HT-29 (cell line): ENCODE data around the gene MBTPS2. TPM values are rescaled to one million over a fixed set of nuclear protein-coding genes. Genes with fewer than 3 reads are reported as not detected.
"Not testable (repeated sequence)": the region's sequence is repeated elsewhere in the genome, so short reads cannot be mapped to it uniquely, and the experiment has no call there.

Experiments used
- DNase-seq: peaks from one replicate; pipeline ENCODE4 v3.0.0-alpha.2; 2015; ENCODE audit warnings: low spot score
- total RNA-seq: library from RNA; depleted of rRNA; stranded (reverse); fragments of >200 nt; shearing (Covaris generic); gene quantifications from 2 replicates; pipeline ENCODE4 v1.2.3, GENCODE V29; 2014; rRNA removed

Gene MBTPS2
- 1.7 and 3.7 TPM in 2 replicates for total RNA-seq

DNA sequence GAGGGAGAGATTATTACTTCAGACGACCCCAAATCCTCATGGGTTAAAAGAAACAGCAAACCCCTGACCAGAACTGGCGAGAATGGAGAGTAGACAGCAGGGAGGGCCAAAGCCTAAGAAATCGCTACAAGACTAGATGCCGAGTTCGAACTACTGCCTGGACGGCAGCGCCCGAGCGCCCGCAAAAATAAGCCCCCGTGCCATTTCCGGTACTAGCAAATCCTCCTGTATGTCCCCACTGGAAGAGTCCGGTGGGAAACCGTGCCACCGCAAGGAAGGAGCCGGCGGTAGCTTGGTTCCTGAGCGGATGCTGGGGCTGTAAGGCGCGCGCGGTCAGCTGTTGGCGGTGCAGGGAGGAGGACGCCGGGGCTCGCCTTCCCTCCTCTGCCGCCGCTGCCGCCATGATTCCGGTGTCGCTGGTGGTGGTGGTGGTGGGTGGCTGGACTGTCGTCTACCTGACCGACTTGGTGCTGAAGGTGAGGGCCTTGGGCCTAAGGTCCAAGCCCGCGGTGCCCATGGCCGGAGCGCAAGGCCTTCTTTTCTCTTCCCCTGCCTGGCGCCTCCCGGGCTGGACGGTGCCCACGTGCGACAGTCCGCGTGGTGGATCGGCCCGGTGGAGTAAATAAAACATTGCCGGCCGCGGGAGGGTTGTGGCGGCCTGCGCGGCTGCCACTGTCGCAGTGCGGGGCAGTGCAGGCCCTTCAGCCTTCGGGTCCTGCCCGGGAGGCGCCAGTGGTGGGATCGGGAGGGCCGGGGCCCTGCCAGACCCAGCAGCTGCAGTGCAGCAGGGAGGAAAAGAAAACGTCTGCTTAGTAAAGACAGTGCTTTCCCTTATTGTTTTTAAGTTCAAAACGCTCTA lies at the start of gene MBTPS2:
MBTPS2 (plus strand) TSS at position 284 of the 859 bp plus-strand sequence; CDS start at position 402, 118 bp downstream.
- DNase-seq: peak; percentile 87

DNA sequence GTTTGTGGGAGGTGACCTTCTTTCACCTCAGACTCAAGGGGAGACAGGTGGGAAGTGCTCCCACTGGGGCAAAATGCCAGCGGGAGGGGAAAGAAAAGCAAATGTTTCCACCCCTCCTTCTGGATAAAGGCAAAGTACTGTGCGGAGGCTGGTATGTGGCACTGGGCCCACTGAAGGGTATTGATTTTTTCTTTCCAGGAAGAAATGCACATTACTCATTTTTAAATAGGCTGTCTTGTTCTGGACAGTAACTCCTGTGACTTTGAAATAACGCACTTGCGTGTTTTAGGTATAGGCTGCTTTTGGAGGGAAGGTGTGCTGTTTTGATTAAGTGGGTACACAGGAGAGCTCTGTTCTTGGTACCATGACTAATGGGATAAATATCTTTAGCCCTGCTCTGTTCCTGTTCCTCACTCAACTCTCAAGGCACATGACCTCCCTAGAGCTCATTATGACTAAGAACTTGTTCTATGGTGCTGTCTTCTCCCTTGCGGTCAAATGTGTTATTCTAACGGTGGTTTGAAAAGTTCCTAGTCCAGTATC lies 40.7 kb upstream of the MBTPS2 start:
- peak; percentile 72 for DNase-seq

DNA sequence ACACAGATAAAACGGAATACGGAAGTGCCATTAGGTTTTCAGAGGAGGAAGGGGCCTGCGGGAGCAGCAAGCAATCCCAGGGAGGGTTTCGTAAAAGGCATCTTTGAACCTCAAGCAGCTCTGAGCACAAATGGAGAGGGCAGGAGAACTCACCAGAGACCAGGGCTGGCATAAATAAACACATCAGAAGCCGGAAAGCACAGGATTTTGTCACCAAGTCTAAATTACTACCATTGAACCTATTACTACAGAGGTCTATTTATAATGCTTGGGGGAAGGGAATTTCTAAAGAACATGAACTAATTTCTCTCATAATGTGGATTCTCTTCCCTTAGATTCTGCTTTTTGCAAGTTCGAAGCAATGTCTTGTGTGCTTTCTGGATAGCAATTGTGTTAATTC lies 39.6 kb upstream of the MBTPS2 start:
- DNase-seq: no peak

DNA sequence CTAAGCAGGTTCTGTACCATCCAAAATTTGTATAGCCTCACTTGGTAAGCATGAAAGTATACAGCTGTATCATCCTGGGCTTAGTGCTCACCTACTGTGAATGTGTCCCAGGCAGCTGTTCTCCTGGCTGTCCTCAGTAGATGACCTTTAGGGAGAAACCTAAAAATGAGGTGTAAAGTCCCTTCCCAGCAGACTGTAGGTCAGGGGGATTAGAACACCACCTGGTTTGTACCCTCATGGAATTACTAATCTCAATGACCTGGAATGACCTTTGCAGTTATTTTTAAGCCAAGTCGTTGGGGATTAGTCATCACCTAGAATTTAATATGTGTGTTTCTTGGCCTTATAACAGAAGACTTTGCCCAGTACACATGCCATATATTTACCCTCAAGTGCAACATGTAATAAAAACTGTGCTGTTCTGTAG lies 39.1 kb upstream of the MBTPS2 start:
- peak; percentile 15 for DNase-seq

DNA sequence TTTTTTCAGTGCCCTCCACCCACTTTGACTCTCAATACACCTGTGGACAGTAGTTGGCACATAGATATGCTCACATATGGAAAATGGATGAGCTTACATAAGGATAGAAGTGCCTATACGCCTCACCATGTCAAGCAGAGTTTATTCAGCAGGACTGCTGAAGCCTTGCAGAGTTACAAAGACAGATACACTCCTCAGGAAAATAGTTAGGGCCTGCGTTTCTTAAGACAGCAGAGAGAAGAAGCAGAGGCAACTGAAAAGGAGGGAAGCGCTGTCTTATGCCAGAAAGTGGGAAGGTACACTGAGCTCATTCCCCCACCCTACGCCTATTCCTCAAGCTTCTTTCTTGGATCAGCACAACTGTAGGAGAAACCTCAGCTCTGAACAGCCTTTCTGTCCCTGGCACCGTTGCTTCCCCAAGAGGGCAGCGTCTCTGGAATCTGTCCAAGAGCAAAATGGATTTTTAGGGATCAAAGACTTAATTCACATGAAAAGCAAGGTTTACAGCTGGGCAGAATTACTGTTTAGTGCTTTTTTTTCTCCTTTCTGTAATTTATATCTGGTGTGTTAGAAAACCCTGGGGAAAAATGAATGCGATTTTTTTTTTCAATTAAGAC lies 37.3 kb upstream of the MBTPS2 start:
- no peak for DNase-seq

DNA sequence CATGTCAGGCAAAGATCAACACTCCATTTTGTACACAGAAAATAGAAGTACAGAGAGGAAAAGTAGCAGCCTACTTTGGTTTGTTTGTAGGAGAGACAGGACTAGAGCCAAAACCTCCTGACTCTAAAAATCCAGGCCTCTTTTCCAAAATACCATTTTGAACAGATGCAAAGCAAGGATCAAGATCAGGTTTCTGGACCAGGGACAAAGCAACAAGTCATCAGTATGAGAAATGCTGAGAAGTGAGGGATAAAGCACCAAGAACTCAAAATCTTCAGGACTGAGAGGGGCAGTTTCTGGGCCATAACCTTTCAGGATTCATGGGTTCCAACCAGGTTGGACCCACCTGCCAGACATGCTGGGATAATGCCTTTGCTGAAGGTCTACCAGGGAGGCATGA lies 36.6 kb upstream of the MBTPS2 start:
- no peak for DNase-seq

DNA sequence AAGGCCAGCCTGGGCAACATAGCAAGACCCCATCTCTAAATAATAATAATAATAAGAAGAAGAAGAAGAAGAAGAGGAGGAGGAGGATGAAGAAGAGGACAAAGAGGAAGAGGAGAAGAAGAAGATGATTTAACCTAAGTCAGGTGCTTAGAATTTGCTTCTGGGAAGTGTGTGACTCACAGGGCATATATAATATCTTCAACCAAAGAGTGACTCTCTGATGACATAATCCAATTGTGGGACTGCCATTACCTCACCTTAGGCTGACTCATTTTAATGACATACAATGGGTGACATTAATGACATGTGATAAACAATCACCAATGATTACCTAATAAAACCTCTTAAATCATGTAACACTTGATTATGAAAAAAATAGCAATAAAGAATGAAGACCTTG lies 32.7 kb upstream of the MBTPS2 start:
- peak; percentile 11 for DNase-seq

DNA sequence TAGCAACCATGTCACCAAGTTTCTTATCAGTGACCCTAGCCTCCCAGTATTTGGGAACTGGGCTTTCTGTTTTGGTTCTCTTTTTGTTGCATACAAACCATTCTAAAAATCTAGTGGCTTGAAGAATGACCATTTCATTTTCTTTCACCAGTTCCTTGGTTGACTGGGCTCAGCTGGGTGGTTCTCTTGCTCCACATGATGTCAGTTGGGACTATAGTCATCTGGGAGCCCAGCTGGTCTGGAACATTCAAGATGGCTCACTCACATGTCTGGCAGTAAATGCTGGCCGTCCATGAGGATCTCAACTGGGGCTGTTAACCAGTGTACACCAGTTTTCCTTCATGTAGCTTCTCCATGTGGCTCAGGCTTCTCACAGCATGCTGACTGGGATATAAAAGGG lies 27.6 kb upstream of the MBTPS2 start:
- DNase-seq: no peak

DNA sequence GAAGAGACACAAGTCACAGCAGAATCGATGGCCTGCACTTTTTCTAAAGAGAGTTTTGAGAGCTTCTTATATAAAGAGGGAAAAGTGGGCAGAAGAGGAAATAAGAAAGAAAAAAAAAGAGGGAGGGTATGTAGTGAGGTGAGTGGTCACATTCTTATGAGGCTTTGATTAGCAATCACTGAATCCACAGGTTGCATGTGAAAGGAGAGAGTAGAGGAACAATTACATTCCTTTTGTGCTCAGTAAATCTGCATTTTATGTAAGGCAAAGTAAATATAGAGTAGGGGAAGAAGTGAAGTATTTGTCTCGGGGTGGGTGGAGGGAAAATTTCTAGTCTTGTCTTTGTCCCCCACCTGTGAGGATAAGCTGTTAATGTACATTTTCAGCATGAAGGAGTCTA lies 26.8 kb upstream of the MBTPS2 start:
- DNase-seq: no peak

DNA sequence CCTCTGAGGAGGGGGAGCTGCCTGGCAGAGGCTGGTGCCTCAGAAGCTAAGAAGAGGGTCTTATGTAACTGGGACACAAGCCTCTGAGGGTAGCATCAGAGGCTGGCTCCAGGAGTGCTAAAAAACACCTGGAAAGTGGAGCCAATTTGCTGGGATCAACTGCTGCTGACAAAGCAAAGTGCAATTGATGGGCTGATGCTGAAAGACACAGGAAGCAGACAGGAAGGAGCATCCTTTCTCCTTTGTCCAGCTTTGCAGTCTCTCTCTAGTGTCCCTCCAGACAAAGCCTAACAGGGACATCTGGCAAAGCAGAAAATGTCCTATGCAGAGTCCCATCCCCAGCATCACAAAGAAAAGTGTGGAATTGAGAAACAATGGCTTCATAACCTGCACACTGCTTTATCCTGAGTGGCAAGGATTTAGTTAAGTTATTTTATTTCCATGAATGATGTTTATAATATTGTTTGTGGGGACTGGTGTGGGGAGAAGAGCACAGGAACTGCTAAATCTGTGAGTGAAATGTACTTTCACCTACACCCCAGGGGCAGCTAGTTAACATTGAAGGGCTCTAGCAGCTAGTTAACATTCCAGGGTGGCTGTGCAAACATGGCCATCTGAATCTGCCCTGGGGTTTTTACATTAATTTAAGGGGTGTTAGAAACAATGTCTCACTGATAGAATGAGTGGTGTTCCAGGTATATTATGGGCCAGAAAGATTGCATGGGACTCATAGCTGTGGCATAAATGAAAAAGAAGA lies 25.6 kb upstream of the MBTPS2 start:
- DNase-seq: no peak

DNA sequence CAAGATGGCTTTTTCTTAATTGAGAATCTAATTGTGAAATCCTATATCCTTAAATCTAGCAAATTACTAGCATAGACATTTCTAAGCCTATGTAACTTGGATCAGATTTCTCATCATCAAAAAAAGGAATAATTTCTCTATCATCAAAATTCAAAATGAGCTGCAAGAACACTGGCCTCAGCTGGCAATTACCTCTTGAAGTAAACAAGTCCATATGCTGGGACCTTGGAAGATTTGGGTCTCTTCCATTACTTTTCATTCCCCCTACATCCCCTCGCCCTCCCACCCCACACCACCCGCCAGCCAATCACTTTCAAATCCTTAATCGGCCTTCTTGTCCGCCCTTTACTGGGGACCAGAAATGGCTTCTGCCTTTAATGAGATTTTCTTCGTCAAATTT lies 23.3 kb upstream of the MBTPS2 start:
- no peak for DNase-seq

DNA sequence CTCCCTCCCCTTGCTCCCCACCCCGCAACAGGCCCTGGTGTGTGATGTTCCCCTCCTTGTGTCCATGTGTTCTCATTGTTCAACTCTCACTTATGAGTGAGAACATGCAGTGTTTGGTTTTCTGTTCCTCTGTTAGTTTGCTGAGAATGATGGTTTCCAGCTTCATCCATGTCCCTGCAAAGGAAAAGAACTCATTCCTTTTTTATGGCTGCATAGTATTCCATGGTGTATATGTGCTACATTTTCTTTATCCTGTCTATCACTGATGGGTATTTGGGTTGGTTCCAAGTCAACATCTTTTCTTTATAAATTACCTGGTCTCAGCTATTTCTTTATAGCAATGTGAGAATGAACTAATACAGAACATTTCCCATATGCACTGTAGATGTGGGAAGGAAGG lies 19.2 kb upstream of the MBTPS2 start:
- DNase-seq: not testable (repeated sequence)

DNA sequence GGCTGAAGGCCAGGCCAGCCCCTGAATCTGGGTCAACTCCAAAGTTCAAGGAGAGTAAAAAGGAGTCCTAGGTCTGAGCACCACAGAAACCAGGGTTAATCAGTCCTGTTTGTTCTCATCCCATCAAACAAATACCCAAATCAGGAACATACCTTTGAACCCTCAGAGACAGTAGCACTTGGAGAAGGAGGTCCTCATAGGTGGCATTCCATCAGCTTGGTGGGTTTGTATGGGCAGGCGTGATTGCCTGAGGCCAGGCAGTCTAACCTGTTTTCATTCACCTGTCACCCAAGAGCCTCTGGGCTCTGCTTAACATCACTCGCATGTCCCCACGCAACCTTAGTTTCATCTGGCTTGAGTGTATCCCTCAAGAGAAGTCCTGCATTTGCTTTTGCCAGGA lies 17.5 kb upstream of the MBTPS2 start:
- no peak for DNase-seq

DNA sequence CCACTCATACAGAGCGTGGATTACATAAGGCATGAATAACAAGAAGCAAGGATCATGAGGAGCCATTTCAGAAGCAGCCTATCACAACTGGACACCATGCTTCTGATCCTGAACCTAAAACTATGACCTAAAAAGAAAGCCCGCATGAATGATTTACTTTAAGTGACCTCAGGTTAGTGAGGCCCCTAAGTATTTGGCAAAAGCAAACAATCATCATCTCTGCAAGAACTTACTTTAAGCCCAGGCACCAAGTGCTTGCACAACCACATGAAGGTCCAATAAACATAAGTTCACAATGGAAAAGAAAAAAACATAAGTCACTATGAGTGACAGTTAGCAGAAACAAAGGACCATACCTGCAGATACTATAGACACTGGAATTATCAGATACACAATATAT lies 7.9 kb upstream of the MBTPS2 start:
- DNase-seq: no peak

DNA sequence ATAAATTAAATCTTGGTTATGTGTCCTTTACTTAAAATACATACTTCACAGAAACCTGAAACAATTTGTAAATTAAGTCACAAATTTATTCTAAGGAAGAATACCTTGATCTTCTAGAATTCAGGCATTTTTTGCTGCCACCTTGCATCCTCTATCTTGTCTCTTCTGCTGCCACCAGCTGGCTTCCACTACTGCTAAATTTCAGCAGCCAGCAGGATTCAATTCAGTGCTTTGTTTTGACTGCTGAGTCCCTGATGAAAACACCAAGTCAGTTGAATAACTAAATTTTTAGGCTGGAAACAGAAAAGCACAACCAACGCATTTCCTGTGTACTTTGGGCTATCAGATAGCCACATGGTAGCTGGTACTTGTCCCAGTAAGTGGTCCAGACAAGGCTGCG lies 2.4 kb upstream of the MBTPS2 start:
- DNase-seq: no peak

DNA sequence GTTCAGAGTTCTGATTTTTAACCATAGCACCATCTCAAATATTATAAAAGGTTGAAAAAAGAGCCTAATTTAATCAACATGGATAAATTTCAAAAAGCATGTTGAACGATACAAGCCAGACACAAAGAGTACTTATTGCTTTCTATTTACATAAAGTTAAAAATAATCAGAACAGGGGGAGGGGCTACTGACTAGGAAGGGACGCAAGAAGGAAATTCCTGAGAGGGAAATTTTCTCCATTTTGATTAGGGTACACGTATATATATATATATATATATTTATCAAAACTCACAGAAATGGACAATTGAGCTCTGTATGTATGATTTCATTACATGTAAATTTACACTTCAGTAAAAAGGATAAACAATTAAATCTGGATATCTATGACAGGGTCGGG lies 482 bp upstream of the MBTPS2 start:
- no peak for DNase-seq

DNA sequence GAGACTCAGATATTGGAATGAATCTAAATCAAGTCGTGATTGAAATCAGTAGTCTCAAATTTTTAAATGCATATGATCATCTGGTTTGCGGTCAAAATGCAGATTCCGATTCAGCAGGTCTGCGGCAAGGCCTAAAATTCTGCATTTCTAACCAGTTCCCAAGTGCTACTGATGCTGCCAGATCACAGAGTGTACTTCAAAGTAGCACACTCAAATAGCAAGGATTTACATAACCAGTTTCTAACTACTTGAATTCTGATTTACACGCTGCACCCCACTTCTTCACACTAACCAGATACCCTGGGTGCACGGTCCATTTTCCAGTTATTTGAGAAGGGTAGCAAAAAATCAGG lies 752 bp downstream of the MBTPS2 start:
- no peak for DNase-seq

DNA sequence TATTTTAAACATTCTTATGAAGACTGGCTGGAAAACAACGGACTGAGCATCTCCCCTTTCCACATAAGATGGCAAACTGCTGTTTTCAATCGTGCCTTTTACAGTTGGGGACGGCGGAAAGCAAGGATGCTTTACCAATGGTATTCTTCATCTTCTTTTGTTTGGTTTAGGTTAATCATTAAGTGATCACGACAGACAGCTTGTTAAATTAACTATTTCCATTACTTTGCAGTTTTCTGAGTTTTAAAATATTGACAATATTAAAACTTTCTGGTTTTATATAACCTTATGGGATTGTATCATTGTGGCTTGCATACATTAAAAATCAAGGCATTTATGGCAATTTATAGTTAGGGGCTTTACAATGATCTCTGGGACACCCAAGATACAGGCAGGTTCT lies 3.8 kb downstream of the MBTPS2 start:
- no peak for DNase-seq

DNA sequence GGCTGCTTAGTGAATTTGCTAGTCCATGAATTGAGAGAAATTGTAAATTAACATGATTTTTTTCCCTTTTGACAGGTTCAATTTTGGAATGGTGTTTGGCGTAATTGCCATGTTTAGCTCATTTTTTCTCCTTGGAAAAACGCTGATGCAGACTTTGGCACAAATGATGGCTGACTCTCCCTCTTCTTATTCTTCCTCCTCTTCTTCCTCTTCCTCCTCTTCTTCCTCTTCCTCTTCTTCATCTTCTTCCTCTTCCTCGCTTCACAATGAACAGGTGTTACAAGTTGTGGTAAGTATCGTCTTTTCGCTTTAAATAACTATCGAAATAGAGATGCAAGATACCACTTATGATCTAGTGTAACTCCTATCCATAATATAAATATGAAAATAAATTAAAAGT lies 5.7 kb downstream of the MBTPS2 start:
- DNase-seq: no peak

DNA sequence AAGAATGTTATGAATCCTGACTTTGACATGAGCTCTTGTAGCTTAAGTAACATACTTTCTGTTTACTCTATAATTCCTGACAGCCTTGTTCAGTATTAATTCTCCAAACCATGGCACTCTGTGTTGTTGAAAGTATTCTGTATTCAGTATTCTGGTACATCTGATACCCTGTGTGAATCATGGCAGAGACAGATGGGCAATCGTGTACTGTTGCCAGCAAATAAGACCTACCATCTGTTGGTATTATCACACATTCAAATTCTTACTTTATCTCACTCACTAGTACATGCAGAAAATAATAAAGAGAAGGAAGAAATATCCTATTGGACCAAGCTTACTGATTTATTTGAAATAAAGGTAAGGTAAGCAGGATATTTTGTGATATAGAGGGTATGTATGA lies 7.9 kb downstream of the MBTPS2 start:
- DNase-seq: no peak

DNA sequence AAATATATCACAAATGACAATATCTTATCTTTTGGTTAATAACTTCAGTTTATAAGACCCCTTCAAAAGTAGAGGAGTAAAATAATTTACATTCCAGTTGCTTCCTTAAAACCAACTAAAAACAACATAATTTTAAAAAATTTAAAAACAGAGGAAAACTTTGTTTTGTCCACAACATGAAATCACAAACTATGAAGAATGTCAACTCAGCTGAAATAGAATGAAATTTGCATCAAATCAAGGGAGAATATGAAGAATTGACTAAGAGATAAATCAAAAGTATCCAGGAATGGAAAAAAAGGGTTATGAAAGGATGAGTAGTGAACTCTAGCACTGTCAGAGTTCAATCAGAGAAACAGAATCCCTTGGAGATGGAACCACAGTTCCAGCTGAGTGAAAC lies 14.2 kb downstream of the MBTPS2 start:
- no peak for DNase-seq

DNA sequence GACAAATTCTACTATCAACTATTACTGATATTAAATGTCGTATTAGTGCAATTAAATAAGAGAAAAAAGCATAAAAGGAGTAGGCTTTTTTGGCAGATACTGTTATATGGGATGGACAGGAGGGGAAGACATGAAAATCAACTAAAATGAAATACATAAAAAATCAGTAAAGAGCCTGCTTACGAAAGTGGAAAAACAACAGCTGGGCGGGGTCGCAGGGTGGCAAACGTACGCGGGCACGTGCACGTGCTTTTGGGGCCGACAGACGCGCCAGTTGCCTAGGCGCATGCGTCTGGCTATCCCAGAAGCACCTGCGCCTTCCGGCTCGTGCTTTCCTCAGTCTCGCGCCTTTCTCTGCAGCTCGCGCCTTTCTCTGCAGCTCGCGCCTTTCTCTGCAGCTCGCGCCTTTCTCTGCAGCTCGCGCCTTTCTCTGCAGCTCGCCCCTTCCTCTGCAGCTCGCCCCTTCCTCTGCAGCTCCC lies 16.6 kb downstream of the MBTPS2 start, which contains the start of gene YY2:
YY2 (plus strand) TSS at position 51 of the 479 bp plus-strand sequence. CDS start 498 bp downstream, outside the sequence.
- DNase-seq: no peak
